Glutamatergic neuron (in vitro differentiated cells): Measurements from ENCODE around the gene NRIP1. TPM values are rescaled to one million over a fixed set of nuclear protein-coding genes. Genes with fewer than 3 reads are reported as not detected.

Experiments used
- DNase-seq: peaks from one replicate; pipeline ENCODE4 v3.0.0; 2022
- H3K27ac Mint-ChIP-seq: one replicate; pipeline ENCODE4 v1.8.0; 2020; ENCODE audit warnings: mild to moderate bottlenecking, mixed read lengths, inconsistent platforms; ENCODE audit not compliant: unreplicated experiment
- H3K27me3 Mint-ChIP-seq: one replicate; pipeline ENCODE4 v1.8.0; 2020; ENCODE audit warnings: mild to moderate bottlenecking, moderate library complexity, mixed read lengths, inconsistent platforms; ENCODE audit not compliant: unreplicated experiment
- H3K36me3 Mint-ChIP-seq: one replicate; pipeline ENCODE4 v1.8.0; 2020; ENCODE audit warnings: mild to moderate bottlenecking, mixed read lengths, inconsistent platforms; ENCODE audit not compliant: unreplicated experiment
- H3K4me1 Mint-ChIP-seq: one replicate; pipeline ENCODE4 v1.8.0; 2020; ENCODE audit warnings: mild to moderate bottlenecking, low read depth, mixed read lengths, inconsistent platforms; ENCODE audit not compliant: unreplicated experiment
- H3K4me3 Mint-ChIP-seq: one replicate; pipeline ENCODE4 v1.8.0; 2020; ENCODE audit warnings: mild to moderate bottlenecking, mixed read lengths, inconsistent platforms; ENCODE audit not compliant: unreplicated experiment
- H3K9me3 Mint-ChIP-seq: one replicate; pipeline ENCODE4 v1.8.0; 2020; ENCODE audit warnings: mild to moderate bottlenecking, moderate library complexity, mixed read lengths, inconsistent platforms; ENCODE audit not compliant: unreplicated experiment
- CTCF ChIP-seq: fragments of 200-600 bp; sonication (generic); IDR thresholded peaks from one replicate; pipeline ENCODE4 v1.5.0; 2021; ENCODE audit not compliant: partially characterized antibody, unreplicated experiment
- total RNA-seq: library from RNA; stranded (reverse); fragmentation: NEBNext Ultra II Directional; extraction: Animal tissue kit (Norgen Biotek cat#: 25700); gene quantifications from one replicate; pipeline ENCODE4 v1.2.1, GENCODE V29; 2021; ENCODE audit not compliant: unreplicated experiment

Gene NRIP1
- total RNA-seq, 1 donor from 2014 or later = 51.5 TPM

DNA sequence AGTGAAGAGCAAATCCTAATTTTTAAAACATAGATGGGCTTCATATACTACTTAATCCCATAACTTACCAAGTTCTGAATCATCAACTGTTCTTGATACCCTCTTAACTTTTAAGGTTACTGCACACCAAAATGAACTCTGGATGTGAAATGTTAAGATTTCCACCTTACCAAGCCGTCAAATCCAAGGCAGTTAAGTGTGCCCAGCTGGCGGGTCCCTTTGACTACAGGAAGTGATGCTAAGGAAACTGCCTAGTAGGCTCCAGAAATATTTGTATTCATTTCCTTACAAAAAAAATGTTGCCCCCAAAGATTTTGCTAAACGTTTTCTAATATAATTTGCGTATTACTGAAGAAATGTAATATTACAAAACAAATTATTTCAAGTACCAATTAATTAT is 10.7 kb downstream of the NRIP1 start:
- H3K4me3 Mint-ChIP-seq = no peak overlapping the region
- no peaks in the 10 kb centered on the region for H3K36me3 Mint-ChIP-seq
- no peak for DNase-seq
- H3K27ac Mint-ChIP-seq = no peak overlapping the region
- no peak for TF ChIP-seq CTCF
- H3K27me3 Mint-ChIP-seq = peaks cover 3% of the 10 kb centered on the region
- peaks cover 66% of the 10 kb centered on the region for H3K4me1 Mint-ChIP-seq
- peaks cover 2% of the 10 kb centered on the region for H3K9me3 Mint-ChIP-seq

GRCh38 chr21:15053500-15053899 is 11.3 kb downstream of the NRIP1 start:
- H3K27ac Mint-ChIP-seq = no peak overlapping the region
- no peak for TF ChIP-seq CTCF
- peaks cover 2% of the 10 kb centered on the region for H3K9me3 Mint-ChIP-seq
- peaks cover 3% of the 10 kb centered on the region for H3K27me3 Mint-ChIP-seq
- no peak for DNase-seq
- peaks cover 63% of the 10 kb centered on the region for H3K4me1 Mint-ChIP-seq
- H3K36me3 Mint-ChIP-seq = no peaks in the 10 kb centered on the region
- no peak overlapping the region for H3K4me3 Mint-ChIP-seq

DNA sequence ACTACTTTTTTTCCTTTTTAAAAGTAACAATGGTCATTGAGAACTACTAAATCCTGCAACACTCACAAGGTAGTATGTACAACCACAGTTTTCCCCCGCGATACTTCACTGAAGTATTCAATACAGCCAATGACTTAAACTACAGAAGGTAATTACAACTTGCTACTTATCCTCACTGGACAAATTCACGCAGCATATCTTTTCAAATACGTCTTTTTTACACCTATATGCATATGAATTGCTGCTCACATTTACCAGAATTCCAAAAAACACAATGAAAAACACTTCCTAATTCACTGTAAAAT is 12.4 kb downstream of the NRIP1 start:
- no peak for TF ChIP-seq CTCF
- Mint-ChIP-seq H3K27ac (peak overlapping the region; percentile 80), H3K9me3 (peaks cover 2% of the 10 kb centered on the region), H3K27me3 (peaks cover 3% of the 10 kb centered on the region), H3K4me3 (peak overlapping the region; percentile 71), H3K36me3 (no peaks in the 10 kb centered on the region), H3K4me1 (peaks cover 55% of the 10 kb centered on the region)
- DNase-seq = no peak

- Mint-ChIP-seq H3K36me3 (no peaks in the 10 kb centered on the region), H3K4me1 (peaks cover 52% of the 10 kb centered on the region), H3K4me3 (peak overlapping the region; percentile 71), H3K27ac (peak overlapping the region; percentile 80), H3K27me3 (peaks cover 3% of the 10 kb centered on the region), H3K9me3 (peaks cover 2% of the 10 kb centered on the region)
- no peak for DNase-seq
- TF ChIP-seq CTCF = no peak
These were observed 12.9 kb downstream of the NRIP1 start for GRCh38 chr21:15051644-15052458.

DNA sequence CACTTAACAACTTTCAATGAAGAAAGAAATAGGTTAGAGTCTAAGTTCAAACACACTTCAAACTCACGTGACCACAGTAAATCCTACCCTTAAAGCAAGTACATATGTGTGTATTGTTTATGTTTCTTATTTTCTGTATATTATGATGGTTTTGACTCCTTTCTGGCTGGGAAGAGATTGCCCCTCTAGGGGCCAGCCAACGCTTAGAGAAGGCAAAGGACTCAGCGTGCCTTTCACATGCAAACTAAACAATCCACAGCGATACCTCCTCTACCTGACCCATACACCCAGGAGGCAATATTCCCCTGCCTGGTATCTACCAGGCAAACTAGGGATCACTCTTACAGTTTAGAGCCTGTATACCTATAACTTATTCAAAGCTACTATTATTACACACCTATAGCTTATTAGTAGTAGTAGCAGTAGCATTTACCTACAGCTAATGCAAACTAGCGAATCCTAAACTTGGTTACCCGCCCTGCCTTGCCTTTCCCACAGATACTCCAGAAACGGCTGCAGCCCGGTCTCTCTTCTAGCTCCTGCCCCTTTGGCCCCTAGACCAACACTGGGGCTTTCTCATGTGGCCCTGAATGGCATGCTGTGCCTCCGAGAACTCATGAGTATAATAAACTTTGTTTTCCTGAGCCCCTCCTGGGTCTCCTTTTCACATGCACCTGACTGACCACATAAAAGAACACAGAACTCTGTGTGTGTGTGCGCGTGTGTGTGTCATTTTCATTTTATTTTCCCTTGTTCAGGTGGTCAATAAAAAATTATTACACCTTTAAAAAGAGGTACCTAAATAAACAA is 14.0 kb downstream of the NRIP1 start:
- H3K4me3 Mint-ChIP-seq = peak overlapping the region; percentile 55
- DNase-seq = no peak
- peaks cover 2% of the 10 kb centered on the region for H3K9me3 Mint-ChIP-seq
- peak overlapping the region; percentile 80 for H3K27ac Mint-ChIP-seq
- peaks cover 3% of the 10 kb centered on the region for H3K27me3 Mint-ChIP-seq
- no peak for TF ChIP-seq CTCF
- H3K4me1 Mint-ChIP-seq = peaks cover 43% of the 10 kb centered on the region
- peaks cover 5% of the 10 kb centered on the region for H3K36me3 Mint-ChIP-seq
